Stimulated activated CD4-positive, alpha-beta T cell treated with anti-CD3 and anti-CD28 coated beads, Interleukin-4, amount 100 ng/mL, for 24 hours (primary cell): ENCODE results near the gene HLA-DRB5.
"Not testable (repeated sequence)": the region's sequence is repeated elsewhere in the genome, so short reads cannot be mapped to it uniquely, and the experiment has no call there.

Experiments
- DNase-seq: peaks from one replicate; pipeline ENCODE4 v3.0.0-alpha.2; 2020

Gene HLA-DRB5

GRCh38 chr6:32529697-32530430, at the start of gene HLA-DRB5:
TSS of gene HLA-DRB5 (minus strand) at chr6:32530287. CDS start at chr6:32530224, 63 bp downstream.
- DNase-seq: peak; percentile 3

GRCh38 chr6:32578962-32579361, 48.9 kb upstream of the HLA-DRB5 start:
- no peak for DNase-seq

GRCh38 chr6:32577493-32577892, 47.4 kb upstream of the HLA-DRB5 start:
- not testable (repeated sequence) for DNase-seq

GRCh38 chr6:32576250-32576649, 46.2 kb upstream of the HLA-DRB5 start:
- DNase-seq: no peak

- no peak for DNase-seq
These were observed 40.3 kb upstream of the HLA-DRB5 start for GRCh38 chr6:32570363-32570905.

GRCh38 chr6:32568561-32568960, 38.5 kb upstream of the HLA-DRB5 start:
- no peak for DNase-seq

GRCh38 chr6:32566957-32567356, 36.9 kb upstream of the HLA-DRB5 start:
- no peak for DNase-seq

GRCh38 chr6:32565511-32565910, 35.4 kb upstream of the HLA-DRB5 start:
- DNase-seq: no peak

- DNase-seq: no peak
These were observed 32.9 kb upstream of the HLA-DRB5 start for GRCh38 chr6:32562940-32563339.

GRCh38 chr6:32559747-32560146, 29.7 kb upstream of the HLA-DRB5 start:
- no peak for DNase-seq

- DNase-seq: no peak
These were observed 28.5 kb upstream of the HLA-DRB5 start for GRCh38 chr6:32558426-32559057.

- DNase-seq: no peak
These were observed 24.3 kb upstream of the HLA-DRB5 start for GRCh38 chr6:32554116-32554965.

- DNase-seq: no peak
These were observed 23.1 kb upstream of the HLA-DRB5 start for GRCh38 chr6:32553037-32553742.

GRCh38 chr6:32551410-32551809, 21.3 kb upstream of the HLA-DRB5 start:
- DNase-seq: no peak

- DNase-seq: no peak
These were observed 9.8 kb upstream of the HLA-DRB5 start for GRCh38 chr6:32539839-32540238.

GRCh38 chr6:32530431-32530793, 325 bp upstream of the HLA-DRB5 start:
- not testable (repeated sequence) for DNase-seq

GRCh38 chr6:32522302-32523047, 7.6 kb downstream of the HLA-DRB5 start:
- DNase-seq: no peak

GRCh38 chr6:32519910-32520258, 10.2 kb downstream of the HLA-DRB5 start:
- no peak for DNase-seq

GRCh38 chr6:32519118-32519909, 10.8 kb downstream of the HLA-DRB5 start:
- DNase-seq: no peak

GRCh38 chr6:32517654-32518445, 12.2 kb downstream of the HLA-DRB5 start:
- DNase-seq: no peak
